Pancreas (tissue), 10 donors: ENCODE measurements around the gene MPND. TPM values are rescaled to one million over a fixed set of nuclear protein-coding genes. Genes with fewer than 3 reads are reported as not detected.

Experiments
- ATAC-seq, 4 donors: fragments of 200-7000 bp; cut with Tn5 transposase; one replicate each; pipeline versions ENCODE4 v1.8.0 to v1.9.1; 2020; ENCODE audit warnings: mild to moderate bottlenecking in 4 of 4, moderate library complexity in 4 of 4
- DNase-seq, 6 donors: peaks; one replicate each; pipeline ENCODE4 v3.0.0-alpha.2; 2020
- FAIRE-seq: peaks from 2 replicates; lab custom pipeline; 2012; peaks lifted over from hg19 to GRCh38; lab: Jason Lieb, UNC
- H3K27ac ChIP-seq, 4 donors: fragments of 200-600 bp; sonication (generic); 1 replicate in 3 of 4; 2 replicates in 1 of 4; pipeline versions ENCODE4 v1.5.0 to v1.8.0; 2020
- H3K27me3 ChIP-seq, 4 donors: fragments of 200-600 bp; one replicate each; pipeline ENCODE4 v1.8.0; 2021
- H3K36me3 ChIP-seq, 3 donors: fragments of 200-600 bp; sonication (generic) in 1 of 3; one replicate each; pipeline versions ENCODE4 v1.5.0 to v1.8.0; 2020 to 2021
- H3K4me1 ChIP-seq, 3 donors: fragments of 200-600 bp; one replicate each; pipeline ENCODE4 v1.8.0; 2021
- H3K4me3 ChIP-seq, 4 donors: fragments of 200-600 bp; sonication (generic) in 2 of 4; one replicate each; pipeline versions ENCODE4 v1.5.0 to v1.8.0; 2020 to 2021
- H3K9me3 ChIP-seq, 4 donors: fragments of 200-600 bp; one replicate each; pipeline ENCODE4 v1.8.0; 2021
- CTCF ChIP-seq, 4 donors: fragments of 200-600 bp; sonication (generic) in 3 of 4; IDR thresholded peaks; one replicate each; pipeline versions ENCODE4 v1.5.0 to v1.8.0; 2021; ENCODE audit warnings: antibody characterized with exemption in 4 of 4
- whole genome bisulfite sequencing, 2 donors: extraction: QIAGEN DNeasy Blood & Tissue Kit; methylation state at CpG; one replicate each; pipeline ENCODE4 v1.1.7; 2013; 5-methylcytosine and 5-hydroxymethylcytosine counted together
- intact Hi-C, 3 donors: fragments of 100-400 bp; cut with DNase I; formaldehyde crosslinking; loops; one replicate each; pipeline versions ENCODE4 v1.11.1 to v1.14.2; 2022
- polyA plus RNA-seq, 2 donors: library from polyadenylated mRNA; stranded (reverse); fragments of 200-250 nt; gene quantifications; one replicate each; pipeline ENCODE4 v1.2.3, GENCODE V29; 2013
- total RNA-seq, 6 donors: library from RNA; stranded (reverse); fragmentation: NEBNext Ultra II Directional in 4 of 6; extraction: Animal tissue kit (Norgen Biotek cat#: 25700) in 4 of 6; gene quantifications; one replicate each; pipeline versions ENCODE4 v1.2.1 to v1.2.4, GENCODE V29; 2021 to 2023
- donor health status: healthy with polysubstance abuse.
- donor health status: DM: no; HTN: no; CAD: no; lungs with moderate emphysema.
- donor health status: DM: no; HTN: no; CAD: no.
- donor health status: control.
- donor health status: control.
- donor health status: Bipolar disorder and iron deficiency.
- donor health status: DM: yes; HTN: yes; CAD: no.
- donor health status: DM: no; HTN: no; CAD: no.
- donor health status: DM: no; HTN: no; CAD: no.
- donor health status: DM: yes; HTN: yes; CAD: no.

The MPND gene
- total and polyA plus RNA-seq, 8 donors, result 11.8 to 20.0 (median 16.2) TPM

- intact Hi-C loops, result no loop called here
- no peaks in the 10 kb centered on the region for H3K9me3 ChIP-seq
- peak; percentile 68 to 74 (median 72) for ATAC-seq
- H3K27me3 ChIP-seq, result no peaks in the 10 kb centered on the region
- no peaks in the 10 kb centered on the region for H3K36me3 ChIP-seq
- H3K27ac ChIP-seq, result peak overlapping the region; percentile 31 to 72 (median 46)
- no peak for TF ChIP-seq CTCF (IDR thresholded peaks at IDR 0.05)
- 17 to 21% methylated on average over 19 to 20 of the region's 20 CpGs for WGBS, 2 donors
- no peak overlapping the region for H3K4me3 ChIP-seq
- peaks cover 57 to 58% (median 57%) of the 10 kb centered on the region in 3 donors for H3K4me1 ChIP-seq
- no peak for FAIRE-seq
- DNase-seq, result peak; percentile 80 to 92 (median 91)
Measured at GRCh38 chr19:4379383-4380253, 36.3 kb downstream of the MPND start.

- Histone ChIP-seq H3K4me1 (peaks cover 50 to 52% (median 51%) of the 10 kb centered on the region in 3 donors), H3K36me3 (no peaks in the 10 kb centered on the region), H3K4me3 (no peak overlapping the region), H3K27ac (peak overlapping the region in 2 of 4 donors; percentile 43 to 72), H3K9me3 (no peaks in the 10 kb centered on the region), H3K27me3 (no peaks in the 10 kb centered on the region)
- peak in 4 of 6 donors; percentile 27 to 64 (median 41) for DNase-seq
- FAIRE-seq, result no peak
- no peak for ATAC-seq
- WGBS, 2 donors, result 57 to 64% methylated on average over 17 of the region's 17 CpGs
- intact Hi-C loops, result no loop called here
- TF ChIP-seq CTCF (IDR thresholded peaks at IDR 0.05), result no peak
Measured at GRCh38 chr19:4380254-4380727, 36.9 kb downstream of the MPND start.

- TF ChIP-seq CTCF (IDR thresholded peaks at IDR 0.05), result no peak
- ATAC-seq, result no peak
- Histone ChIP-seq H3K27me3 (no peaks in the 10 kb centered on the region), H3K36me3 (no peaks in the 10 kb centered on the region), H3K4me1 (peaks cover 10 to 26% (median 25%) of the 10 kb centered on the region in 3 donors), H3K27ac (no peak overlapping the region), H3K4me3 (no peak overlapping the region), H3K9me3 (no peaks in the 10 kb centered on the region)
- no peak for DNase-seq
- no peak for FAIRE-seq
- 84 to 86% methylated on average over 15 of the region's 15 CpGs for WGBS, 2 donors
- intact Hi-C loops, result no loop called here
Measured at GRCh38 chr19:4385291-4386040, 42.1 kb downstream of the MPND start.

- H3K27ac ChIP-seq, result no peak overlapping the region
- H3K36me3 ChIP-seq, result no peaks in the 10 kb centered on the region
- no peak for DNase-seq
- TF ChIP-seq CTCF (IDR thresholded peaks at IDR 0.05), result no peak
- FAIRE-seq, result no peak
- peaks cover 10 to 34% (median 32%) of the 10 kb centered on the region in 3 donors for H3K4me1 ChIP-seq
- H3K27me3 ChIP-seq, result no peaks in the 10 kb centered on the region
- intact Hi-C loops, result no loop called here
- H3K4me3 ChIP-seq, result no peak overlapping the region
- no peaks in the 10 kb centered on the region for H3K9me3 ChIP-seq
- ATAC-seq, result no peak
- WGBS, 2 donors, result 85 to 86% methylated on average over 13 of the region's 13 CpGs
Measured at GRCh38 chr19:4386041-4386782, 42.9 kb downstream of the MPND start.
